Fibroblast of skin of right biceps (primary cell): ENCODE measurements around the gene STX16.

Experiments used
- DNase-seq: peaks from one replicate; pipeline ENCODE4 v3.0.0-alpha.2; 2013

STX16 gene

GRCh38 chr20:58619077-58619863, 31.8 kb upstream of the STX16 start:
- no peak for DNase-seq

- peak; percentile 17 for DNase-seq
These were observed 31.1 kb upstream of the STX16 start for GRCh38 chr20:58619864-58620431.

GRCh38 chr20:58621906-58622548, 29.1 kb upstream of the STX16 start:
- no peak for DNase-seq

- no peak for DNase-seq
These were observed 28.2 kb upstream of the STX16 start for GRCh38 chr20:58622671-58623578.

GRCh38 chr20:58623579-58624473, 27.3 kb upstream of the STX16 start:
- DNase-seq, result peak; percentile 96

GRCh38 chr20:58624687-58625086, 26.4 kb upstream of the STX16 start:
- no peak for DNase-seq

GRCh38 chr20:58625585-58625984, 25.5 kb upstream of the STX16 start:
- no peak for DNase-seq

GRCh38 chr20:58626051-58626450, 25.0 kb upstream of the STX16 start:
- no peak for DNase-seq

GRCh38 chr20:58627212-58628072, 23.6 kb upstream of the STX16 start:
- no peak for DNase-seq

- no peak for DNase-seq
These were observed 22.4 kb upstream of the STX16 start for GRCh38 chr20:58628491-58629214.

GRCh38 chr20:58629215-58629580, 21.9 kb upstream of the STX16 start:
- DNase-seq, result no peak

- peak; percentile 77 for DNase-seq
These were observed 21.0 kb upstream of the STX16 start for GRCh38 chr20:58630063-58630462.

- no peak for DNase-seq
These were observed 17.7 kb upstream of the STX16 start for GRCh38 chr20:58633161-58634053.

- DNase-seq, result peak; percentile 26
These were observed 17.0 kb upstream of the STX16 start for GRCh38 chr20:58634059-58634458.

- peak; percentile 81 for DNase-seq
These were observed 16.4 kb upstream of the STX16 start for GRCh38 chr20:58634521-58635278.

- DNase-seq, result no peak
These were observed 15.8 kb upstream of the STX16 start for GRCh38 chr20:58635279-58635665.

- no peak for DNase-seq
These were observed 14.6 kb upstream of the STX16 start for GRCh38 chr20:58636396-58636982.

- no peak for DNase-seq
These were observed 14.1 kb upstream of the STX16 start for GRCh38 chr20:58636983-58637421.
